ENCODE data around the gene SNRNP27.
"Not testable (repeated sequence)": the region's sequence is repeated elsewhere in the genome, so short reads cannot be mapped to it uniquely, and the experiment has no call there.

Gene SNRNP27

GRCh38 chr2:69946351-69947324 lies 52.9 kb downstream of the SNRNP27 start:
- peak; percentile 49 for DNase-seq (ENCODE audit: low spot score)

- DNase-seq (ENCODE audit: low spot score), result no peak
Observed at GRCh38 chr2:69947325-69947931, 53.7 kb downstream of the SNRNP27 start.

- DNase-seq (ENCODE audit: low spot score), result no peak
Observed at GRCh38 chr2:69948032-69948962, 54.5 kb downstream of the SNRNP27 start.

- no peak for DNase-seq (ENCODE audit: low spot score)
Observed at GRCh38 chr2:69948963-69949645, 55.3 kb downstream of the SNRNP27 start.

- DNase-seq (ENCODE audit: low spot score), result no peak
Observed at GRCh38 chr2:69950241-69950640, 56.5 kb downstream of the SNRNP27 start.

- not testable (repeated sequence) for DNase-seq (ENCODE audit: low spot score)
Observed at GRCh38 chr2:69950671-69951070, 56.9 kb downstream of the SNRNP27 start.

GRCh38 chr2:69952336-69953115 lies 58.8 kb downstream of the SNRNP27 start:
- no peak for DNase-seq (ENCODE audit: low spot score)

GRCh38 chr2:69954084-69954483 lies 60.3 kb downstream of the SNRNP27 start:
- no peak for DNase-seq (ENCODE audit: low spot score)
